ENCODE results near the gene SH3BP4. TPM values are rescaled to one million over a fixed set of nuclear protein-coding genes. Genes with fewer than 3 reads are reported as not detected.

The SH3BP4 gene
- total RNA-seq, 1 experiment from 2014 or later, result 19.9 TPM

DNA sequence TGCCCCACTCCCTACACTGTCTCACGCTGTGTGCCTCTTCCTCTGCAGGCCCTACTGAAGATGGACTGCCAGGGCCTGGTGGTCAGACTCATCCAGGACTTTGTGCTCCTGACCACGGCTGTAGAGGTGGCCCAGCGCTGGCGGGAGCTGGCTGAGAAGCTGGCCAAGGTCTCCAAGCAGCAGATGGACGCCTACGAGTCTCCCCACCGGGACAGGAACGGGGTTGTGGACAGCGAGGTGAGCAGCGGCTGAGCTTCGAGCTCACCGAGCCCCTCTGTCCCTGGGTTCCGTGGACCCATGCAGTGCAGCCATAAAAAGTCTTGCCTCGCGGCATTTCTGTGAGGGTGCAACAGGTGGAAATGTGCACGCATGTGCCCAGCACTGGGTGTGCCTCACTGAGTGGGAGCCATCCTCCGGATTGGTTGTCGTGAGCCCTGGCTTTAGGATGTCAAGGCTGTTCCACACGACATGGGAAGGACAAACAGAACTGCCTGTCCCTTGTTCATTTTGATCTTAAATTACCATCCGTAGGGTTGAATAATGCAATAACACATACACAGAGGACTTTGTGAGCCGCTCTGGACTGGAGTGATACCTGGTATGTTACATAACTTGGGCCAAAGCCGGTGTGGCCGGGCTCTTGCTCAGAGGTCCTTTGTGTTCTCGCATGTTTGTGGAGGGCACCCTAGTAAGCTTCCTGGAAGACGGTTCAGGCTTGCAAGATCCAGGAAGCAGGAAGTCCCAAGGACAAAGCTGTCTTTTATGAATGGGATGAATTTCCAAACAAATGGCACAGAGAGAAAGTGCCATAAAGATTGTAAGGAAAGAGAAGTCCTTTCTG is 100.9 kb downstream of the SH3BP4 start:
- Histone ChIP-seq H3K4me3 (ENCODE audit: low read depth, low read length, poor library complexity, severe bottlenecking) (no peak overlapping the region), H3K27ac (ENCODE audit: low read depth, low read length, poor library complexity, severe bottlenecking) (peak overlapping the region; percentile 78), H3K9me3 (ENCODE audit: low read depth, low read length, poor library complexity, severe bottlenecking) (no peaks in the 10 kb centered on the region), H3K36me3 (ENCODE audit: insufficient read depth, low read length, poor library complexity, severe bottlenecking) (peaks cover 11% of the 10 kb centered on the region), H3K4me1 (ENCODE audit: insufficient read depth, low read length, poor library complexity, severe bottlenecking) (peaks cover 20% of the 10 kb centered on the region), H3K27me3 (replicated peaks; ENCODE audit: insufficient read depth, low read depth, low read length, poor library complexity) (no peaks in the 10 kb centered on the region)
- BruUV-seq (replicated peaks), result no TSS peak
- CTCF ChIA-PET, result no interaction called here
- intact Hi-C loops (cut with micrococcal nuclease; ENCODE audit: unreplicated experiment), result loop anchor here (10.0 kb wide), 1 partner anchor 168 kb away; no protein-coding TSS in a partner anchor
- no peak for TF ChIP-seq EZH2 (IDR thresholded peaks at IDR 0.05; ENCODE audit: borderline replicate concordance, low read depth, low read length, poor library complexity, severe bottlenecking)
- TF ChIP-seq, protein P1, sequence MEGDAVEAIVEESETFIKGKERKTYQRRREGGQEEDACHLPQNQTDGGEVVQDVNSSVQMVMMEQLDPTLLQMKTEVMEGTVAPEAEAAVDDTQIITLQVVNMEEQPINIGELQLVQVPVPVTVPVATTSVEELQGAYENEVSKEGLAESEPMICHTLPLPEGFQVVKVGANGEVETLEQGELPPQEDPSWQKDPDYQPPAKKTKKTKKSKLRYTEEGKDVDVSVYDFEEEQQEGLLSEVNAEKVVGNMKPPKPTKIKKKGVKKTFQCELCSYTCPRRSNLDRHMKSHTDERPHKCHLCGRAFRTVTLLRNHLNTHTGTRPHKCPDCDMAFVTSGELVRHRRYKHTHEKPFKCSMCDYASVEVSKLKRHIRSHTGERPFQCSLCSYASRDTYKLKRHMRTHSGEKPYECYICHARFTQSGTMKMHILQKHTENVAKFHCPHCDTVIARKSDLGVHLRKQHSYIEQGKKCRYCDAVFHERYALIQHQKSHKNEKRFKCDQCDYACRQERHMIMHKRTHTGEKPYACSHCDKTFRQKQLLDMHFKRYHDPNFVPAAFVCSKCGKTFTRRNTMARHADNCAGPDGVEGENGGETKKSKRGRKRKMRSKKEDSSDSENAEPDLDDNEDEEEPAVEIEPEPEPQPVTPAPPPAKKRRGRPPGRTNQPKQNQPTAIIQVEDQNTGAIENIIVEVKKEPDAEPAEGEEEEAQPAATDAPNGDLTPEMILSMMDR (conservative IDR thresholded peaks at IDR 0.05; ENCODE audit: low read depth, low read length), result no peak
- no peak for DNase-seq (ENCODE audit: low spot score)
- POLR2A ChIA-PET (ENCODE audit: low non-redundant PET), result no interaction called here

DNA sequence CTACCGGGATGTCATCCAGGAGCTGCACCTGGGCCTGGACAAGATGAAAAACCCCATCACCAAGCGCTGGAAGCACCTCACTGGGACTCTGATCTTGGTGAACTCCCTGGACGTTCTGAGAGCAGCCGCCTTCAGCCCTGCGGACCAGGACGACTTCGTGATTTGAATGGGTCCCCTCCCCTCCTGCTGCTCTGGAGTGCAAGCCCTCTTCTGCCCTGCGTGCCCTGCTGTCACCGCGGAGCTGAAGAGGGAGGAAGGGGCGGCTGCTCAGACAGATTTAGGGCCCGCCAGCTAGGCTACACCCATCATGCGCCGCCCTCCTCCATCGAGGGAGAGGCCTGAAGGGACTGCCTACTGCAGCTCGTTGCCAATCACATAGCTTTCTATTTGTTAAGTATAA is 101.8 kb downstream of the SH3BP4 start:
- ChIA-PET CTCF (no interaction called here), POLR2A (ENCODE audit: low non-redundant PET) (no interaction called here)
- Histone ChIP-seq H3K4me3 (ENCODE audit: low read depth, low read length, poor library complexity, severe bottlenecking) (no peak overlapping the region), H3K27ac (ENCODE audit: low read depth, low read length, poor library complexity, severe bottlenecking) (no peak overlapping the region), H3K27me3 (replicated peaks; ENCODE audit: insufficient read depth, low read depth, low read length, poor library complexity) (no peaks in the 10 kb centered on the region), H3K36me3 (ENCODE audit: insufficient read depth, low read length, poor library complexity, severe bottlenecking) (peaks cover 11% of the 10 kb centered on the region), H3K9me3 (ENCODE audit: low read depth, low read length, poor library complexity, severe bottlenecking) (no peaks in the 10 kb centered on the region), H3K4me1 (ENCODE audit: insufficient read depth, low read length, poor library complexity, severe bottlenecking) (peaks cover 20% of the 10 kb centered on the region)
- intact Hi-C loops (cut with micrococcal nuclease; ENCODE audit: unreplicated experiment), result loop anchor here (10.0 kb wide), 1 partner anchor 169 kb away; no protein-coding TSS in a partner anchor
- no peak for DNase-seq (ENCODE audit: low spot score)
- no TSS peak for BruUV-seq (replicated peaks)
- TF ChIP-seq, protein P1 (conservative IDR thresholded peaks at IDR 0.05; ENCODE audit: low read depth, low read length), result no peak
- TF ChIP-seq EZH2 (IDR thresholded peaks at IDR 0.05; ENCODE audit: borderline replicate concordance, low read depth, low read length, poor library complexity, severe bottlenecking), result no peak

DNA sequence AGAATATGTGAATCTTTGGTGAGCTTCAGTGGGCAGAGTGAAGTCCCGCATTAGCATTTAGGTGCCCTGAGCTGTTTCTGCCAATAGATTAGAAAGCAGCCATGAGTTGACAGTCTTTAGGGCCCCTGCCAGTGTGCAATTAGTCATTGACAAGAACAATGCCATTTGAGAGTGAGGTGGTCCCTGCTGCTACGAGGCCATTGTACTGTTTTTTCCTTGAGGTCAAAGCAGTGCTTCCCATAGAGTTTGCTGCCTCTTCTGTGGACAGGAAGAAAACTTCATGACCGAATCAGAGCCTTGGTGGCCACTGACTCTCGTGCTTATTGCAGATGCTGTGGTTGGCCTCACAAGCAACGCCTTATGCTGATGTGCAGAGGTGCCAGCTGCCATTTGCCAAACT is 102.7 kb downstream of the SH3BP4 start:
- CTCF ChIA-PET, result no interaction called here
- Histone ChIP-seq H3K4me1 (ENCODE audit: insufficient read depth, low read length, poor library complexity, severe bottlenecking) (peaks cover 20% of the 10 kb centered on the region), H3K27me3 (replicated peaks; ENCODE audit: insufficient read depth, low read depth, low read length, poor library complexity) (no peaks in the 10 kb centered on the region), H3K36me3 (ENCODE audit: insufficient read depth, low read length, poor library complexity, severe bottlenecking) (peaks cover 11% of the 10 kb centered on the region), H3K9me3 (ENCODE audit: low read depth, low read length, poor library complexity, severe bottlenecking) (no peaks in the 10 kb centered on the region), H3K4me3 (ENCODE audit: low read depth, low read length, poor library complexity, severe bottlenecking) (no peak overlapping the region), H3K27ac (ENCODE audit: low read depth, low read length, poor library complexity, severe bottlenecking) (no peak overlapping the region)
- no peak for DNase-seq (ENCODE audit: low spot score)
- intact Hi-C loops (cut with micrococcal nuclease; ENCODE audit: unreplicated experiment), result loop anchor here (10.0 kb wide), 1 partner anchor 170 kb away; no protein-coding TSS in a partner anchor
- no peak for TF ChIP-seq EZH2 (IDR thresholded peaks at IDR 0.05; ENCODE audit: borderline replicate concordance, low read depth, low read length, poor library complexity, severe bottlenecking)
- TF ChIP-seq, protein P1 (conservative IDR thresholded peaks at IDR 0.05; ENCODE audit: low read depth, low read length), result no peak
- POLR2A ChIA-PET (ENCODE audit: low non-redundant PET), result no interaction called here
- BruUV-seq (replicated peaks), result no TSS peak
